Colonic mucosa (tissue), 4 donors: ENCODE results near the gene OTUD5. TPM values are rescaled to one million over a fixed set of nuclear protein-coding genes. Genes with fewer than 3 reads are reported as not detected.

Experiments
- DNase-seq: peaks from one replicate; pipeline ENCODE4 v3.0.0-alpha.2; 2020
- H3K27ac ChIP-seq: fragments of 200-600 bp; one replicate; pipeline ENCODE4 v1.8.0; 2021
- H3K27me3 ChIP-seq: fragments of 200-600 bp; one replicate; pipeline ENCODE4 v1.8.0; 2021
- H3K36me3 ChIP-seq: fragments of 200-600 bp; one replicate; pipeline ENCODE4 v1.8.0; 2021
- H3K4me1 ChIP-seq: fragments of 200-600 bp; one replicate; pipeline ENCODE4 v1.8.0; 2021; ENCODE audit warnings: mild to moderate bottlenecking
- H3K4me3 ChIP-seq: fragments of 200-600 bp; one replicate; pipeline ENCODE4 v1.8.0; 2021
- H3K9ac ChIP-seq, 2 donors: one replicate each; pipeline ENCODE4 v1.7.0; 2013; ENCODE audit warnings: control low read depth in 2 of 2, low read depth in 2 of 2, low read length in 2 of 2
- H3K9me3 ChIP-seq: fragments of 200-600 bp; one replicate; pipeline ENCODE4 v1.8.0; 2021
- CTCF ChIP-seq: fragments of 200-600 bp; IDR thresholded peaks from one replicate; pipeline ENCODE4 v1.8.0; 2022; ENCODE audit warnings: antibody characterized with exemption, mild to moderate bottlenecking
- intact Hi-C: fragments of 100-400 bp; cut with DNase I; formaldehyde crosslinking; loops from one replicate; pipeline ENCODE4 v1.14.1; 2022
- total RNA-seq, 2 donors: library from RNA; stranded (reverse); fragmentation: NEBNext Ultra II Directional in 1 of 2; extraction: Animal tissue kit (Norgen Biotek cat#: 25700) in 1 of 2; gene quantifications; one replicate each; pipeline ENCODE4 v1.2.1, GENCODE V29; 2021
- donor health status: healthy.
- donor health status: DM: no; HTN: no; CAD: no.
- donor health status: DM: no; HTN: no; CAD: no.

Gene OTUD5
- total RNA-seq, 2 donors from 2014 or later = 40.2 to 40.9 TPM

GRCh38 chrX:48940404-48940955 lies 16.9 kb downstream of the OTUD5 start:
- no peaks in the 10 kb centered on the region for H3K36me3 ChIP-seq
- TF ChIP-seq CTCF = no peak
- no peaks in the 10 kb centered on the region for H3K27me3 ChIP-seq
- DNase-seq = no peak
- intact Hi-C loops = no loop called here
- H3K27ac ChIP-seq = no peak overlapping the region
- H3K9ac ChIP-seq = no peak overlapping the region
- no peaks in the 10 kb centered on the region for H3K9me3 ChIP-seq
- H3K4me1 ChIP-seq = no peaks in the 10 kb centered on the region
- no peak overlapping the region for H3K4me3 ChIP-seq

DNA sequence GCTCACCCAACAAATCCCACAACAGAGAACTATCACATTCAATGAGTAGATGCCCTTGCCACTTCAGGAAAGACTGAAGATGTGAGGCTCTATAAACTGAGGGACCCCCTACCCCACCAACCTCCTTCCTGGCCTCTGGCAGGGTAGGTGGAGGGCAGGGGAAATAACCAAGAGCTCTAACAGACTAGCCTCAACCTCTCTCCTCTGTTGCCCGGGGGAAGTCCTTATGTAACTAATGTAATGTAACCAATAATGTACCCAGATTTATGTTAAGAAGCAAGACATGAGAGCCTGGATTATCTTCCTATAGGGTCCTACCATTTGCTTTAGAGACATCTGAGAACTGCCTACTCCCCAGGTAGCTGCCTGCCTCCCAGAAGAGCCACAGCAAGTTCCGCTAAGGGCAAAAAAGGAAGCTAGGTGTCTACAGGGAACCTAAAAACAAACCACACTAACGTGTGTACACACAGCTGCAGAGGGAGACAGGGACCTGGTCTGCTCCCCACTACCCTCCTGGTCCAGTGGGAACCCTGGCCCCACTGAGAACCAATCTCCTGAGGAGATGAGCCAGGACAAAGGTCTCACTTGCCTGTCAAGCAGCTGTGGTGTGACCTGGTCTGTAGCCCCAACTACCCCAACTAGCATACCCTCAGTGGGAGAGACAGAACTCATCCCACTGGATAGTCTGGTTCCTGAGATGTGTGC lies 17.7 kb downstream of the OTUD5 start:
- peak overlapping the region; percentile 27 for H3K27ac ChIP-seq
- DNase-seq = no peak
- no peak for TF ChIP-seq CTCF
- H3K9me3 ChIP-seq = no peaks in the 10 kb centered on the region
- no peaks in the 10 kb centered on the region for H3K27me3 ChIP-seq
- intact Hi-C loops = no loop called here
- no peaks in the 10 kb centered on the region for H3K4me1 ChIP-seq
- no peak overlapping the region for H3K4me3 ChIP-seq
- H3K9ac ChIP-seq = peak overlapping the region in 1 of 2 donors; percentile 38
- no peaks in the 10 kb centered on the region for H3K36me3 ChIP-seq

DNA sequence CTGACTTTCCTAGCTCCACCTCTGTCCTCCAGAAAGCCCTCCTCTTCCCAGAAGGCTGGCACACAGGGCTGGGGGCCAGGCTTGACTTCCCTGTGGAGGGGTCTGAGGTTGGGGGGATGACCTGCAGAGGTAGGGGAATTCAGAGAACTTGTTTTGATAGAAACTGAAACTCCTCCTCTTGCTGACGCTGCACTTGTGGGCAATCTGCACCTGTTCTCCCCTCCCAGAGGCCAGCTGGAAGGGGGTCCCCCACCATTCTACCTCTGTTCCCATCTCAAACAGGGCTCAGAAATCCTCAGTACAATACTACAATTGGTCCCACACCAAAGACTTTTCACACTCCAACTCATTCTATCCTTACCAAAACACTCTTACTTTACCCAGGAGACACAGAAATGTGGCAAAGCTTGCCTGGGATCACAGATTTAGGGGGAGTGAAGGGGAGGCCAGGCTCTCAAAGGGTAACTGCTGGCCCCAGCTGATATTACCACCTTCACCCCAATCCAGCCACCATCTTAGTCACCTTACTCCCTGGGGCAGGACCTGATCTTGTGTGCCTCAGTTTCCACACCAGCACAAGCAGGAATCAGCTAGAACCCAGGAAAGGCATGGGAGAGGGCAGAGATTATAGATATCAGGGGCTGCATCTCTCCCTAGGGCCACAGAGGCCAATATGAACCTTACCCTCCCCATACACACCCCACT lies 18.5 kb downstream of the OTUD5 start:
- Histone ChIP-seq H3K27ac (peak overlapping the region; percentile 27), H3K9me3 (no peaks in the 10 kb centered on the region), H3K9ac (peak overlapping the region in 1 of 2 donors; percentile 38), H3K4me3 (no peak overlapping the region), H3K36me3 (no peaks in the 10 kb centered on the region), H3K27me3 (no peaks in the 10 kb centered on the region), H3K4me1 (no peaks in the 10 kb centered on the region)
- TF ChIP-seq CTCF = no peak
- intact Hi-C loops = no loop called here
- no peak for DNase-seq

GRCh38 chrX:48937054-48937907 lies 20.1 kb downstream of the OTUD5 start:
- no peaks in the 10 kb centered on the region for H3K4me1 ChIP-seq
- H3K36me3 ChIP-seq = no peaks in the 10 kb centered on the region
- H3K9me3 ChIP-seq = no peaks in the 10 kb centered on the region
- no peak overlapping the region for H3K9ac ChIP-seq
- H3K27me3 ChIP-seq = no peaks in the 10 kb centered on the region
- no peak overlapping the region for H3K4me3 ChIP-seq
- TF ChIP-seq CTCF = no peak
- peak; percentile 63 for DNase-seq
- H3K27ac ChIP-seq = peak overlapping the region; percentile 53
- intact Hi-C loops = no loop called here

GRCh38 chrX:48936429-48937053 lies 20.9 kb downstream of the OTUD5 start:
- H3K36me3 ChIP-seq = no peaks in the 10 kb centered on the region
- H3K4me1 ChIP-seq = no peaks in the 10 kb centered on the region

More at GRCh38 chrX:48936429-48937053, 20.9 kb downstream of the OTUD5 start:
- H3K9ac ChIP-seq = no peak overlapping the region
- H3K27ac ChIP-seq = peak overlapping the region; percentile 53
- no peaks in the 10 kb centered on the region for H3K9me3 ChIP-seq
- DNase-seq = no peak
- H3K27me3 ChIP-seq = no peaks in the 10 kb centered on the region
- no peak overlapping the region for H3K4me3 ChIP-seq
- no peak for TF ChIP-seq CTCF
- intact Hi-C loops = no loop called here
